Erythroblast (primary cell): ENCODE data around the gene ITPR1.

Experiments
- GATA1 ChIP-seq: IDR thresholded peaks from 2 replicates; pipeline ENCODE4 v1.6.1; 2011; ENCODE audit warnings: low read depth, mild to moderate bottlenecking, control low read depth, low read length, moderate library complexity
- POLR2A ChIP-seq: IDR thresholded peaks from 2 replicates; pipeline ENCODE4 v1.6.1; 2011; ENCODE audit warnings: mild to moderate bottlenecking, low read length

DNA sequence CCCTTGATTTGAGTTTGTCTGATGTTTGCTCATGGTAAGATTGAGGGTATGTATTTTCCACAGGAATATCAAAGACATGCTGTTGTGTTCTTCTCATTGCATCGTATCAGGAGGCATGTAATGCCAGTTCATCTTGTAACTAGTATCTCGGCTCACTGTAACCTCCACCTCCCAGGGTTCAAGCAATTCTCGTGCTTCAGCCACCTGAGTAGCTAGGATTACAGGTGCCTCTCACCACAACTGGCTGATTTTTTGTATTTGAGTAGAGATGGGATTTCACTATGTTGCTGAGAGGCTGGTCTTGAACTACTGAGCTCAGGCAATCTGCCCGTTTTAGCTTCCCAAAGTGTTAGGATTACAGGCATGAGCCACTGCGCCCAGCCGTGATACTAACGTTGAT, 323.2 kb downstream of the ITPR1 start:
- TF ChIP-seq POLR2A, result no peak
- no peak for TF ChIP-seq GATA1
